HG02678 (cell line): ENCODE results near the gene PHF1.
A peak's percentile ranks its signal among the peaks of the same experiment; 100 is the strongest.

ENCODE experiments used
- ATAC-seq: cut with Tn5 transposase; IDR thresholded peaks from one replicate; pipeline ENCODE4 v1.9.1; 2021; ENCODE audit warnings: mild to moderate bottlenecking, moderate library complexity; ENCODE audit not compliant: unreplicated experiment

Gene PHF1

DNA sequence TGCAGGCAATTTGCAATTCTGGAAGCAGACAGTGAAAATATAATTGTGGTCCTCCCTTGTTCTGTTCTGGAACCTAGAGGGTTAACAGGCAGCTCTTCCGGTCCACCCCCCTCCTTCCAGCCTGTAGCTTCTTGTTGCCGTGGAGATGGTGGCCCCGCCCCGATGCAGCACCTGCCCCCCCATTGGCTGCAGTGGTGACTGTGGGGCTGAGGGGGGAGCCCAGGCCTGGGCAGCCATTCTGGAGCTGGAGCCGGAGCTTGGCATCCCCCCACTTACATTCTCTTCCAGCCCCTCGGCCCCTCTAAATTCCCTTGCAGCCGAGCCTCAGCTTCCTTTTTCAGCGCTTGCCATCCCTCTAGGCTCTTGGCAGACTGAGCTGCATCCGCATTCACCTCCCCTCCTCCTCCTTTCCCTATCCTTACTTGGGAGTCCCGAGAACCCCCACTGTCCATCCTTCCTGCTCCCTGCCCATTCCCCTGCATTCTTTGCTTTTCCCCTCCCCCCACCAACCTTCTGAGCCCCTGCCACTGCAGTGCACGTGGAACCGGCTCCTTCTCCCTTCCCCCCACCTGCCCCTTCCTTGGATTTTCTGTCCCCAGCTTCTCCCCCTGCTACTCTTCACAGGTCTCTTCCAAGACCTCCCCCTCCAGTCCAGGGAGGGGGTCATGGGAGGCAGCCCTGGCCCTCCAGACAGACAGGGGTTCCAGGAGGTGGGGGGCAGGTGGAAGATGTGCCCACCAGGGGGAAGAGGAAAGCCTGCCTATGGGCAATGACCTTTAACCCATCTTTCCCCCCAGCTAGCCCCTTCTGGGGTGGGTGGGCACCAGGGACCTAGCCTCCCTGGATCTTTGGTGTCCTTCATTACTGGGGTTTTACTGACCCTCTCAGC, 20.4 kb downstream of the PHF1 start:
- peak; percentile 49 for ATAC-seq

- no peak for ATAC-seq
Observed at GRCh38 chr6:33431880-33432541, 21.2 kb downstream of the PHF1 start.

DNA sequence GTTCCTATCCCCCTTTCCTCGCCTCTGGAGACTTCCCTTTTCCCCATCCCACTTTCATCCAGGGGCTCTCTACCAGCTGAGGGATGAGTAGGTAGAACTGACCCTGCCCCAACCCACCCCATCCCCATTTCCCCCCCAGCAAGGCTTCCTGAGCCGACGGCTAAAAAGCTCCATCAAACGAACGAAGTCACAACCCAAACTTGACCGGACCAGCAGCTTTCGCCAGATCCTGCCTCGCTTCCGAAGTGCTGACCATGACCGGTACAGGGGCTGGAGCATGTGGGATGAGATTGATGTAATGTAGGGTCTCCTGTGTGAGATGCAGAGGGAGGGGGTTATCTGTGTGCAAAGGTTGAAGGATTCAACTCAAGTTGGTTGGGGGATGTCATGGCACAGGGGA, 21.7 kb downstream of the PHF1 start:
- no peak for ATAC-seq

GRCh38 chr6:33433001-33433543, 22.3 kb downstream of the PHF1 start:
- ATAC-seq = no peak

DNA sequence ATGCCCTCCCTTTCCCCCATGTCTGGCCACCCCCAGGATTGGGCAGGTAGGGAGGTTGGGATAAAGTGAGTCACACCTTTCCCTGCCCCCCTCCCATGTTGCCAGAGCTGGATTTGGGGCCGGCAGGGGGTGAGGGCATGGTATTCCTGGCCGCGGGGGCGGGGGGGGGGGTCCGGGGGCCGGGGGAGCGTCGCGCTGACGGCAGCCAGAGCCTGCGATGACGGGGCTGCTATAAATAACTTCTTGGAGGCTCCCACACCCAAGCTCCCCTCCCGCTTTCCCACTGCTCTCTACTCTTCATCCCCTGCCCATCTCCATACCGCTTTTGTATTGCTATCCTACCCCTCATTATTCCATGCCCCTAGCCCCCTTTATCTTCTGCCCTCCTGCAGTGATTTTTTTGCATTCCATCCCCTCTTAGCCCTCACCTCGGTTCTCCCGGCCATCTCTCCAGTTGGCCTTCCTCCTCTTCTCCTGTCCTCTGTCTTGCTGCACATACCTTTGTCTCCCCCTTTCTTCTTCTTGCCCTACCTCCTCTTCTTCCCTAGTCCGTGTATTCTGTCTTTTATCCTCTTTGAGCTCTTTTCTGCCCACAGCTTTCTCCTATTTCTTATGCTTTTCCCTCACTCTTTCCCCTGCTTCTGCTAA, 22.9 kb downstream of the PHF1 start:
- no peak for ATAC-seq

DNA sequence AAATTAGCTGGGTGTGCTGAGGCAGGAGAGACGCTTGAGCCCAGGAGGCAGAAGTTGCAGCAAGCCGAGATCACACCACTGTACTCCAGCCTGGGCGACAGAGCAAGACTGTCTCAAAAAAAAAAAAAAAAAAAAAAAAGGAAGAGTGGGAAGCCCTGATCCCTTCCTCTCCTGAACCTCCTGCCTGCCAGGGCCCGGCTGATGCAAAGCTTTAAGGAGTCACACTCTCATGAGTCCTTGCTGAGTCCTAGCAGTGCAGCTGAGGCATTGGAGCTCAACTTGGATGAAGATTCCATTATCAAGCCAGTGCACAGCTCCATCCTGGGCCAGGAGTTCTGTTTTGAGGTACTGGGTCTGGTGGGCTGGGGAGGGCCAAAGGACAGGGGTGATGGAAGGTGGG, 24.1 kb downstream of the PHF1 start:
- ATAC-seq = no peak

GRCh38 chr6:33437666-33438065, 26.9 kb downstream of the PHF1 start:
- ATAC-seq = no peak

DNA sequence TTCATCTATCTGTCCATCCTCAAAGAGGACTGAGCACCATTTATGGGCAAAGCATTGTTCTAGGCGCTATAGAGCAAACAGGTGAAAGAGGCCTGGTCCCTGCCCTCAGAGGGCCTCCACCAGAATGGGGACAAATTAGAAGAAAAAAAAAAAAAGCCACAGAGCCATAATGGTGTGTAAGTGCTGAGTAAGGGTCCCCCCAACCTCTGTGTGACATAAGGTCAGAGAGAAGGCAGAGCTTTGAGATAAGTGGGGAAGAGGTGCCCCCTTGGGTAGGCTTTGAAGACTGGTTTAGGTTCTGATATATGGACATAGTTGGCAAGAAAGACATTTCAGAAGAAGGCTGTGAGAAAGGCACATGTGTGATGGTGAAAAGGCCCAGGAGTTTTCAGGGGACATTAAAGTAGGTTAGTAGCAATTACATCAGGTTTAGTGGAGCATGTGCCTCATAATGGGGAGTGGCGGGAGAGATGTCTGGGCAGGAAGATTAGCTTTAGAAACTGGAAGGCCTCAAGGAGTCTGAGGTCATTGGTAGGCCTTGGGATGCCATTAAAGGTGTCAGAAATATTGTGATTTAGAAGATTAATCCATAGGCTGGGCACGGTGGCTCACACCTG, 28.3 kb downstream of the PHF1 start:
- no peak for ATAC-seq

DNA sequence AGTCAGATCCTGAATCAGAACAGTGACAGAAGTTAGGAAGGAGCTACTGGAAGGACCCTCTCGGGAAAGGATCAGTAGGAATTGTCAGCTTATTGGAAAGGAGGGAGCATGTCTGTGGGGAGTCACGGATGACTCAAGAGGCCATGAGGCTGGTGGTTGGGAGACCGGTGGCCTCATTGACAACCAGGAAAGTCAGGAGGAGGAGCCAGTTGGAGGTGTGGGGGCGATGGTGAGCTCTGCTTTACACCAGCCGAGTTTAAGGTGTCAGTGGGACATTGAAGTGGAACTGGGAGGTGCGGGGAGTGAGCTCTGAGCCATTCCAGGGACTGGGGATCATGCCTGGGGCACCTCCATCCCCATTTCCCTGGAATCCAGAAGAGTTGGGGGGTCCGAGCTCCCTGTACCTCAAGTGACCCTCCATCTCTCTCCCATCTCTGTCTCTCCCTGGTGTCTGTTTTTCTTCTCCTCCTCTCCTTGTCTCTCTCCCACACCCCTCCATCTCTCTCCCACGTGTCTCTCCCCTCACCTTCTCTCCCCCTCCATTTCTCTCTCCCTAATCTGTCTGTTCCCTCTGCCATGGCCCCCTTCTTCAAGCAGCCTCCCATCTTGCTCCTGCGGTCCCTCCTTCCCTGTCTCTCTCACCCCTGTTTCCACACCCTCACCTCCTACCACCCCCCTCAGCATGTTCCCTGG, 29.3 kb downstream of the PHF1 start:
- ATAC-seq = no peak

DNA sequence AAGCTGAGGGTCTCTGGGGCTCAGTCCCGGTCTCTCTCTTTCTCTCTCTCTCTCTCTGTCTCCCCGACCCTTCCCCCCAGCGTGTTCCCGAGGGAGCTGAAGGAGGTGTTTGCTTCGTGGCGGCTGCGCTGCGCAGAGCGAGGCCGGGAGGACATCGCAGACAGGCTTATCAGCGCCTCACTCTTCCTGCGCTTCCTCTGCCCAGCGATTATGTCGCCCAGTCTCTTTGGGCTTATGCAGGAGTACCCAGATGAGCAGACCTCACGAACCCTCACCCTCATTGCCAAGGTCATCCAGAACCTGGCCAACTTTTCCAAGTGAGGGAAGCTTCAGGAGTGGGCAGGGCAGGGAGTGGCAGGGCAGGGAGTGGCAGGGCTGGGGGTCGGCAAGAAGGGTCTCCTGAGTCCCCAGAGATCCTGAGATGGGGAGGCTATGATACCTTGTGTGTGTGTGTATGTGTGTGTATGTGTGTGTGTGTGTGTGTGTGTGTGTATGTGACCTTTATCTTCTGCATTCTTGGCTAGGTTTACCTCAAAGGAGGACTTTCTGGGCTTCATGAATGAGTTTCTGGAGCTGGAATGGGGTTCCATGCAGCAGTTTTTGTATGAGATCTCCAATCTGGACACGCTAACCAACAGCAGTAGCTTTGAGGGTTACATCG, 30.0 kb downstream of the PHF1 start:
- no peak for ATAC-seq

DNA sequence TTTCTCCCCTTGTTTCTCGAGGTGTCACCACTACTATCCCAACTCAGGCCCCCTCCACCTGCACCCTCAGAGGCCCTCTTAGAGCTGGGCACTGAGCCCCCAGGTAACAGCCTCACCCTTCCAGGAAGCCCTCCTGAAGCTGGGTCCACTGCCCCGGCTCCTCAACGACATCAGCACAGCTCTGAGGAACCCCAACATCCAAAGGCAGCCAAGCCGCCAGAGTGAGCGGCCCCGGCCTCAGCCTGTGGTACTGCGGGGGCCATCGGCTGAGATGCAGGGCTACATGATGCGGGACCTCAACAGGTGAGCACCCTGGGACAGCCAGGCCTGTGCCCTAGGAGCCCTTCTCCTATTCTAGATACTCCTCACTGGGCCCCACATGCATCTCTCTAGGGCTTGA, 30.6 kb downstream of the PHF1 start:
- no peak for ATAC-seq

DNA sequence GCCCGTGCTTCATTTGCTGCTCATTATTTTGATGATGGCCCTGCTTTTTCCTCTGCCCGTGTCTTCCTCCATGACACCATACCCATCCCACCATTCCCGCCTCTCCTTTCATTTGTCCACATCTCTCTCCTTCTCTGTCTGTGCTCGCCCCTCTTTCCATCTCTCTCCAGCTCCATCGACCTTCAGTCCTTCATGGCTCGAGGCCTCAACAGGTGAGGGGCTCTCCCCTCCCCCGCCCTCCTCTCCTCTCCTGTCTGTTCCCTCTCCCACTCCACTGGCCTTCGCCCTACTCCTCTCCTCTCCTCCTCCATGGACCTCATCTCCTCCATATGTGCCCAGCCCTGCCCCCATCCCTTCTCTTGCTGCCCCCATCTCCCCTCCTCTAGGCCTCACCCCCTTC, 31.5 kb downstream of the PHF1 start:
- no peak for ATAC-seq

DNA sequence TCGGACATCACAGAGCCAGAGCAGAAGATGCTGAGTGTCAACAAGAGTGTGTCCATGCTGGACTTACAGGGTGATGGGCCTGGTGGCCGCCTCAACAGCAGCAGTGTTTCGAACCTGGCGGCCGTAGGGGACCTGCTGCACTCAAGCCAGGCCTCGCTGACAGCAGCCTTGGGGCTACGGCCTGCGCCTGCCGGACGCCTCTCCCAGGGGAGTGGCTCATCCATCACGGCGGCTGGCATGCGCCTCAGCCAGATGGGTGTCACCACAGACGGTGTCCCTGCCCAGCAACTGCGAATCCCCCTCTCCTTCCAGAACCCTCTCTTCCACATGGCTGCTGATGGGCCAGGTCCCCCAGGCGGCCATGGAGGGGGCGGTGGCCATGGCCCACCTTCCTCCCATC, 32.2 kb downstream of the PHF1 start:
- no peak for ATAC-seq

DNA sequence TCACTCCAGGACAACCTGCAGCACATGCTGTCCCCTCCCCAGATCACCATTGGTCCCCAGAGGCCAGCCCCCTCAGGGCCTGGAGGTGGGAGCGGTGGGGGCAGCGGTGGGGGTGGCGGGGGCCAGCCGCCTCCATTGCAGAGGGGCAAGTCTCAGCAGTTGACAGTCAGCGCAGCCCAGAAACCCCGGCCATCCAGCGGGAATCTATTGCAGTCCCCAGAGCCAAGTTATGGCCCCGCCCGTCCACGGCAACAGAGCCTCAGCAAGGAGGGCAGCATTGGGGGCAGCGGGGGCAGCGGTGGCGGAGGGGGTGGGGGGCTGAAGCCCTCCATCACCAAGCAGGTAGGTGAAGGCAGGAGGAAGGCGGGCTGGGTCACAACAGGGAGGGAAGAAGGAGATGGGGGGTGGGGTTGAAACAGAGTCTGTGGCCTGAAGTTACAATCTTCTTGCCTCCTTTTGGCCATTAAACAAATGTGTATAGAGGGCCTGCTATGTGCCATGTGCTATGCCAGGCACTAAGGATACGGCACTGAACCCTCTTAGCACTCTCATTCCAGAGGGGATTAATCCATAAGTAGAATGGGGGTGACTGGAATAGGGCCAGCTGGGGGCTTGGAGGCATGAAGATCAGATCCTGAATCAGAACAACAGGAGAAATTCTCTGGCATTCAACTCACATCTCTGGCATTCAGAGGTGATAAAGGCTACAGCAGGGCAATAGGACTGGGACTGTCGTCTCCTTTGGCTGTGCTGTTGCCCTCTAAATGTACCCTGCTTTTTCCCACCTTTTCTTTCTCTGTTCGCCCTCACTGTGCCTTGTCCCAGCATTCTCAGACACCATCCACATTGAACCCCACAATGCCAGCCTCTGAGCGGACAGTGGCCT, 33.0 kb downstream of the PHF1 start:
- ATAC-seq = no peak

- ATAC-seq = no peak
Observed at GRCh38 chr6:33445119-33445603, 34.3 kb downstream of the PHF1 start.

- ATAC-seq = no peak
Observed at GRCh38 chr6:33446356-33446755, 35.5 kb downstream of the PHF1 start.

DNA sequence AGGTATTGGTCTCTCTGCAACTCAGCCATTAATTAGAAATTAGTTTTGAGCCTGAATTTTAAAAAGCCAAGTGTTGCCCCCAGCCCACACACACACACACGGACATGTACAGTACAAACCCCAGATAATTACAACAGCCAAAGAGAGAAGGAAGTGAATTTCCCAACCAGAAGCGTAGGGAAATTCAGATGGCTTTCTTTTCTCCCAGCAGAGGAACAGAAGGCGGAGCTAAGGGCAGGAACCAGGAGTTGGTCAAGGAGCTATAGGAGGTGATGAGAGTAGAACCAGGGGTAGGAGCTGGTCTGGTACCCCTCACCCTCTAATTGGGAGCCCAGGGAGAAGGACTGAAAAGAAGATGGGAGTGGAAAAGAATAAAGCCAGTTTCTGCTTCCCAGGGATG, 39.6 kb downstream of the PHF1 start:
- ATAC-seq = no peak

DNA sequence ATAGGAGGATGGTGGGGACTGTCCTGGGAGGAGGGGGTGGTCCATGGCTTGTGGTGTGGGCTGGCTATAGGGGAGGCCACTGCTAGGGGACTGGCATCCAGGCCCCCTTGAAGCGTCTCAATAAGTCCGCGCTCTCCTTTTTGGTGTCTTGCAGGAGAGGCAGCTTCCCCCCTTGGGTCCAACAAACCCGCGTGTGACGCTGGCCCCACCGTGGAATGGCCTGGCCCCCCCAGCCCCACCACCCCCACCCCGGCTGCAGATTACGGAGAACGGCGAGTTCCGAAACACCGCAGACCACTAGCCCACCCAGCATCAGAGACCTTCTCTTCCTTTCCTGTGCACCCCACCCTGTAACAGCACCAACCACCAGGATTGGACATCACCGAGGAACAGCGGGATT, 40.8 kb downstream of the PHF1 start:
- ATAC-seq = no peak

- ATAC-seq = no peak
Observed at GRCh38 chr6:33452496-33452895, 41.7 kb downstream of the PHF1 start.
